MM.1S (cell line): Measurements from ENCODE around the gene RPL29.

ENCODE experiments used
- EZH2 ChIP-seq: fragments of 300-600 bp; sonication (generic); optimal IDR thresholded peaks from 2 replicates; pipeline ENCODE3; 2017; ENCODE audit warnings: low read depth, mild to moderate bottlenecking, antibody characterized with exemption, low read length, mixed read lengths
- TF ChIP-seq, protein P1 (sequence below): fragments of 300-600 bp; sonication (generic); IDR thresholded peaks from 2 replicates; pipeline ENCODE4 v1.5.1; 2016; ENCODE audit warnings: antibody characterized with exemption, low read length, mixed read lengths

DNA sequence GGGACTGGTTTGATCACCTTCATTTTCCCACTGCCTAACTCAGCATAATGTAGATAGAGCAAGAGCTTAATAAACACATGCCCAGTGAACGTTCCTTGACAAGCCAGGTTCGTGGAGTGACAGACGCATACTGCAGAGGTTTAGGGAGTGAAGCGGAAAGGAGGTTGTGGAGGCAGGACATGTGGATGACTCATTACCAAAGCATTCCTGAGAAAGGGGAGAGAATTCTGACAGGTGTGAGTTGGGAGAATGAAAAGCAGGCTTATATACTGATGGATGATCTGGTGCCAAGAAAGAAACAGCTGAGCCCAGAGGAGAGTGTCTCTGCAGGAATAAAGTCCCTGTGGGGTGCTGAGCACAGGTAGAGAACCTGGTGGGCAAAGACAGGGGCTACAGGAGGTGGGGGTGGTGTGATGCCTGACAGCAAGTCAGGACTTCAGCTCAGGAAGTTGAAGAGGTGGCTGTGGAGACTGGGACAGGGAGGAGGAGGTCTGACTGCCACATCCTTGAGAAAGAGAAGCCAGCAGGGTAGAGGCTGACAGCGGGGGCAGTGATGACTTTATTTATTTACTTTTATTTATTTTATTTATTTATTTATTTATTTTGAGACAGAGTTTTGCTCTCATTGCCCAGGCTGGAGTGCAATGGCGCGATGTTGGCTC lies 2.4 kb upstream of the RPL29 start:
- no peak for TF ChIP-seq EZH2
- TF ChIP-seq, protein P1, sequence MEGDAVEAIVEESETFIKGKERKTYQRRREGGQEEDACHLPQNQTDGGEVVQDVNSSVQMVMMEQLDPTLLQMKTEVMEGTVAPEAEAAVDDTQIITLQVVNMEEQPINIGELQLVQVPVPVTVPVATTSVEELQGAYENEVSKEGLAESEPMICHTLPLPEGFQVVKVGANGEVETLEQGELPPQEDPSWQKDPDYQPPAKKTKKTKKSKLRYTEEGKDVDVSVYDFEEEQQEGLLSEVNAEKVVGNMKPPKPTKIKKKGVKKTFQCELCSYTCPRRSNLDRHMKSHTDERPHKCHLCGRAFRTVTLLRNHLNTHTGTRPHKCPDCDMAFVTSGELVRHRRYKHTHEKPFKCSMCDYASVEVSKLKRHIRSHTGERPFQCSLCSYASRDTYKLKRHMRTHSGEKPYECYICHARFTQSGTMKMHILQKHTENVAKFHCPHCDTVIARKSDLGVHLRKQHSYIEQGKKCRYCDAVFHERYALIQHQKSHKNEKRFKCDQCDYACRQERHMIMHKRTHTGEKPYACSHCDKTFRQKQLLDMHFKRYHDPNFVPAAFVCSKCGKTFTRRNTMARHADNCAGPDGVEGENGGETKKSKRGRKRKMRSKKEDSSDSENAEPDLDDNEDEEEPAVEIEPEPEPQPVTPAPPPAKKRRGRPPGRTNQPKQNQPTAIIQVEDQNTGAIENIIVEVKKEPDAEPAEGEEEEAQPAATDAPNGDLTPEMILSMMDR, result no peak
